ENCODE data around the gene ENDOG.

- TF ChIP-seq ZNF274 (IDR thresholded peaks at IDR 0.05; ENCODE audit: low read depth, low read length) (no peak), YY1 (IDR thresholded peaks at IDR 0.05; ENCODE audit: insufficient read depth, insufficient read length) (no peak)
Observed at GRCh38 chr9:128808543-128808942, 9.8 kb upstream of the ENDOG start.
